SK-N-SH (cell line): ENCODE results near the gene CD300A. TPM values are rescaled to one million over a fixed set of nuclear protein-coding genes. Genes with fewer than 3 reads are reported as not detected.

Experiments used
- CTCF ChIA-PET: fragments of 300-600, 350-600 bp; formaldehyde crosslinking; extraction: SDS; loops from one replicate; lab custom pipeline; 2021; lab: Yijun Ruan, JAX
- POLR2A ChIA-PET: fragments of 350-600 bp; sonication (Branson Sonifier 250); formaldehyde crosslinking; extraction: SDS; loops from one replicate; lab custom pipeline; 2020; ENCODE audit warnings: antibody characterized with exemption, inconsistent platforms; lab: Yijun Ruan, JAX
- DNase-seq: peaks from one replicate; pipeline ENCODE4 v3.0.0; 2012
- H2AFZ ChIP-seq: fragments of 200-600 bp; sonication (generic); 2 replicates; pipeline ENCODE4 v1.8.1; 2016; ENCODE audit warnings: antibody characterized with exemption, mild to moderate bottlenecking, low read depth
- H3F3A ChIP-seq: fragments of 200-600 bp; sonication (generic); replicated peaks from 2 replicates; pipeline ENCODE3; 2016; ENCODE audit warnings: antibody characterized with exemption, mild to moderate bottlenecking; ENCODE audit not compliant: insufficient read depth
- H3K27ac ChIP-seq, 2 experiments: fragments of 200-500 bp in 1 of 2; fragments of 200-600 bp in 1 of 2; sonication (Bioruptor generic) in 1 of 2; sonication (generic), shearing (Covaris generic) in 1 of 2; 2 replicates each; pipeline versions ENCODE4 v1.5.1 to v1.6.1; 2014 to 2016; ENCODE audit warnings: low read depth in 2 of 2, inconsistent platforms in 1 of 2, low read length in 1 of 2, mild to moderate bottlenecking in 1 of 2, mixed read lengths in 1 of 2
- H3K27me3 ChIP-seq: fragments of 200-600 bp; sonication (generic), shearing (Covaris generic); 2 replicates; pipeline ENCODE4 v1.6.1; 2016; ENCODE audit warnings: mixed run types; ENCODE audit not compliant: insufficient read depth
- H3K36me3 ChIP-seq, 2 experiments: fragments of 200-500 bp in 1 of 2; fragments of 200-600 bp in 1 of 2; sonication (Bioruptor generic) in 1 of 2; sonication (generic) in 1 of 2; replicated peaks in 1 of 2; 2 replicates each; pipeline versions ENCODE3 to v1.5.1; 2014 to 2016; ENCODE audit warnings: low read length in 1 of 2, mild to moderate bottlenecking in 1 of 2; ENCODE audit not compliant: insufficient read depth in 2 of 2, control insufficient read depth in 1 of 2
- H3K4me1 ChIP-seq, 2 experiments: fragments of 200-500 bp in 1 of 2; fragments of 200-600 bp in 1 of 2; sonication (Bioruptor generic) in 1 of 2; sonication (generic), shearing (Covaris generic) in 1 of 2; 2 replicates each; pipeline versions ENCODE4 v1.5.1 to v1.6.1; 2014 to 2016; ENCODE audit warnings: low read depth in 1 of 2, low read length in 1 of 2, mixed run types in 1 of 2; ENCODE audit not compliant: insufficient read depth in 2 of 2, control insufficient read depth in 1 of 2
- H3K4me2 ChIP-seq: fragments of 200-600 bp; sonication (generic), shearing (Covaris generic); 2 replicates; pipeline ENCODE4 v1.6.1; 2017; ENCODE audit warnings: mixed run types
- H3K4me3 ChIP-seq, 2 experiments: fragments of 200-500 bp in 1 of 2; fragments of 200-600 bp in 1 of 2; sonication (Bioruptor generic) in 1 of 2; sonication (generic), shearing (Covaris generic) in 1 of 2; 2 replicates each; pipeline versions ENCODE4 v1.5.1 to v1.8.1; 2014 to 2016; ENCODE audit warnings: low read depth in 2 of 2, inconsistent platforms in 1 of 2, low read length in 1 of 2, mild to moderate bottlenecking in 1 of 2, mixed read lengths in 1 of 2, moderate library complexity in 1 of 2
- H3K79me2 ChIP-seq: fragments of 200-600 bp; sonication (generic); 2 replicates; pipeline ENCODE4 v1.8.1; 2017; ENCODE audit warnings: mild to moderate bottlenecking; ENCODE audit not compliant: insufficient read depth
- H3K9ac ChIP-seq: fragments of 200-600 bp; sonication (generic); 2 replicates; pipeline ENCODE4 v1.6.1; 2017; ENCODE audit warnings: mixed run types
- H3K9me2 ChIP-seq: fragments of 200-600 bp; sonication (generic); 2 replicates; pipeline ENCODE4 v1.6.1; 2017; ENCODE audit warnings: mixed run types
- H3K9me3 ChIP-seq: fragments of 200-600 bp; sonication (generic); 2 replicates; pipeline ENCODE4 v1.6.1; 2017; ENCODE audit warnings: mixed run types, mild to moderate bottlenecking, moderate library complexity
- H4K20me1 ChIP-seq: fragments of 200-600 bp; sonication (generic); 2 replicates; pipeline ENCODE4 v1.6.1; 2017; ENCODE audit warnings: mild to moderate bottlenecking, mixed run types; ENCODE audit not compliant: insufficient read depth
- POLR2AphosphoS5 ChIP-seq: IDR thresholded peaks from 2 replicates; pipeline ENCODE4 v1.6.1; 2012; ENCODE audit warnings: low read depth, low read length
- RAD21 ChIP-seq: IDR thresholded peaks from 2 replicates; pipeline ENCODE4 v1.6.1; 2012; ENCODE audit warnings: mild to moderate bottlenecking, low read length
- SMC3 ChIP-seq: IDR thresholded peaks from 2 replicates; pipeline ENCODE4 v1.6.1; 2012; ENCODE audit warnings: low read depth, low read length, improper control_type of control experiment
- TCF12 ChIP-seq: IDR thresholded peaks from 2 replicates; pipeline ENCODE4 v1.4.0; 2012
- WGBS: methylation state at CpG from one replicate; pipeline ENCODE4 v1.1.6; 2017; ENCODE audit warnings: low lambda C conversion rate; 5-methylcytosine and 5-hydroxymethylcytosine counted together
- polyA plus RNA-seq, 3 experiments: library from polyadenylated mRNA; depleted of rRNA; stranded (reverse); fragments of >200 nt; gene quantifications; 2 replicates each; pipeline ENCODE4 v1.2.3, GENCODE V29; 2012
- TF ChIP-seq, protein P1 (sequence below): IDR thresholded peaks from 2 replicates; pipeline ENCODE4 v1.4.0; 2012; ENCODE audit warnings: low read depth, borderline replicate concordance
- TF ChIP-seq, protein P2 (sequence below): fragments of 200-600 bp; sonication (generic); IDR thresholded peaks from 2 replicates; pipeline ENCODE4 v1.6.1; 2017; ENCODE audit warnings: antibody characterized with exemption, mild to moderate bottlenecking, moderate library complexity

Gene CD300A
- polyA plus RNA-seq, 1 of the 3 experiments (the other 2 are of a cell fraction) = not detected

DNA sequence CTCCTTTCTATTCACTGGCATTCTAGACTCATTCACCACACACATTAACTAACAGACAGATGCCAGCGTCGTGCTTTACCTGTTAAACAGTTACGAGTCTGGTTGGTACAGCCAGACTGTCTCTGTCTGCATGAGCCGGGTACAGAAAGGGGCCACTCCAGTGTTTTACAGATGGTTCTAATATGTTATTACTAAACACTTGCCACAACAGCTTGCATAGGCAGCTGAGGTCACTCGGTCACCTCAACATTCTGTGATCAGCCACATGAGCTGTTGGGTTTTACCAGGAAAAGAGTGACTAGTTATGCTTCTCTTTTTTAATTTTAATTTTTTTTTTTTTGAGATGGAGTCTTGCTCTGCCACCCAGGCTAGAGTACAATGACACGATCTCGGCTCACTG is 25.2 kb downstream of the CD300A start:
- no peak for TF ChIP-seq TCF12
- TF ChIP-seq, protein P1, sequence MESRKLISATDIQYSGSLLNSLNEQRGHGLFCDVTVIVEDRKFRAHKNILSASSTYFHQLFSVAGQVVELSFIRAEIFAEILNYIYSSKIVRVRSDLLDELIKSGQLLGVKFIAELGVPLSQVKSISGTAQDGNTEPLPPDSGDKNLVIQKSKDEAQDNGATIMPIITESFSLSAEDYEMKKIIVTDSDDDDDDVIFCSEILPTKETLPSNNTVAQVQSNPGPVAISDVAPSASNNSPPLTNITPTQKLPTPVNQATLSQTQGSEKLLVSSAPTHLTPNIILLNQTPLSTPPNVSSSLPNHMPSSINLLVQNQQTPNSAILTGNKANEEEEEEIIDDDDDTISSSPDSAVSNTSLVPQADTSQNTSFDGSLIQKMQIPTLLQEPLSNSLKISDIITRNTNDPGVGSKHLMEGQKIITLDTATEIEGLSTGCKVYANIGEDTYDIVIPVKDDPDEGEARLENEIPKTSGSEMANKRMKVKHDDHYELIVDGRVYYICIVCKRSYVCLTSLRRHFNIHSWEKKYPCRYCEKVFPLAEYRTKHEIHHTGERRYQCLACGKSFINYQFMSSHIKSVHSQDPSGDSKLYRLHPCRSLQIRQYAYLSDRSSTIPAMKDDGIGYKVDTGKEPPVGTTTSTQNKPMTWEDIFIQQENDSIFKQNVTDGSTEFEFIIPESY = no peak
- POLR2A ChIA-PET = no interaction called here
- H3K27ac ChIP-seq = no peak overlapping the region
- no peak overlapping the region for H2AFZ ChIP-seq
- WGBS = 30% methylated on average over 7 of the region's 7 CpGs
- H3K36me3 ChIP-seq = no peaks in the 10 kb centered on the region
- no peaks in the 10 kb centered on the region for H4K20me1 ChIP-seq
- no peak overlapping the region for H3K4me2 ChIP-seq
- no peaks in the 10 kb centered on the region for H3F3A ChIP-seq
- CTCF ChIA-PET = interaction anchor here (0.6 to 8.8 kb wide), 10 partner anchors 9 to 202 kb away, joined by 3 to 85 read pairs (median 4); partner anchors contain the start of gene GPR142
- no peak overlapping the region for H3K9ac ChIP-seq
- no peaks in the 10 kb centered on the region for H3K9me2 ChIP-seq
- no peaks in the 10 kb centered on the region; the same call in 1 of the 2 replicates for H3K9me3 ChIP-seq
- H3K4me1 ChIP-seq = no peaks in the 10 kb centered on the region
- no peak overlapping the region for H3K4me3 ChIP-seq
- DNase-seq = no peak
- H3K79me2 ChIP-seq = no peaks in the 10 kb centered on the region
- no peaks in the 10 kb centered on the region for H3K27me3 ChIP-seq

- no peaks in the 10 kb centered on the region for H4K20me1 ChIP-seq
- H3F3A ChIP-seq = no peaks in the 10 kb centered on the region
- H3K4me1 ChIP-seq = no peaks in the 10 kb centered on the region
- no peaks in the 10 kb centered on the region for H3K9me2 ChIP-seq
- no peak overlapping the region; a peak in 1 of 4 replicates for H3K4me3 ChIP-seq
- no peak overlapping the region for H3K9ac ChIP-seq
- CTCF ChIA-PET = interaction anchor here (0.6 to 8.8 kb wide), 25 partner anchors 9 to 192 kb away, joined by 3 to 85 read pairs (median 5); partner anchors contain the start of genes BTBD17, CD300C and GPR142
- no peak overlapping the region for H2AFZ ChIP-seq
- H3K27ac ChIP-seq = no peak overlapping the region
- H3K36me3 ChIP-seq = no peaks in the 10 kb centered on the region
- peak; percentile 81 for DNase-seq
- peaks cover 2% of the 10 kb centered on the region; the same call in 1 of the 2 replicates for H3K9me3 ChIP-seq
- no peak overlapping the region for H3K4me2 ChIP-seq
- H3K79me2 ChIP-seq = no peaks in the 10 kb centered on the region
- H3K27me3 ChIP-seq = no peaks in the 10 kb centered on the region
- 34% methylated on average over 11 of the region's 11 CpGs for WGBS
- POLR2A ChIA-PET = no interaction called here
- no peak for TF ChIP-seq POLR2AphosphoS5
- TF ChIP-seq SMC3 = peak; percentile 79
- peak; percentile 94 for TF ChIP-seq RAD21
- TF ChIP-seq, protein P2, sequence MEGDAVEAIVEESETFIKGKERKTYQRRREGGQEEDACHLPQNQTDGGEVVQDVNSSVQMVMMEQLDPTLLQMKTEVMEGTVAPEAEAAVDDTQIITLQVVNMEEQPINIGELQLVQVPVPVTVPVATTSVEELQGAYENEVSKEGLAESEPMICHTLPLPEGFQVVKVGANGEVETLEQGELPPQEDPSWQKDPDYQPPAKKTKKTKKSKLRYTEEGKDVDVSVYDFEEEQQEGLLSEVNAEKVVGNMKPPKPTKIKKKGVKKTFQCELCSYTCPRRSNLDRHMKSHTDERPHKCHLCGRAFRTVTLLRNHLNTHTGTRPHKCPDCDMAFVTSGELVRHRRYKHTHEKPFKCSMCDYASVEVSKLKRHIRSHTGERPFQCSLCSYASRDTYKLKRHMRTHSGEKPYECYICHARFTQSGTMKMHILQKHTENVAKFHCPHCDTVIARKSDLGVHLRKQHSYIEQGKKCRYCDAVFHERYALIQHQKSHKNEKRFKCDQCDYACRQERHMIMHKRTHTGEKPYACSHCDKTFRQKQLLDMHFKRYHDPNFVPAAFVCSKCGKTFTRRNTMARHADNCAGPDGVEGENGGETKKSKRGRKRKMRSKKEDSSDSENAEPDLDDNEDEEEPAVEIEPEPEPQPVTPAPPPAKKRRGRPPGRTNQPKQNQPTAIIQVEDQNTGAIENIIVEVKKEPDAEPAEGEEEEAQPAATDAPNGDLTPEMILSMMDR = peak; percentile 74
Measured at GRCh38 chr17:74493331-74493833, 26.9 kb downstream of the CD300A start.

- H4K20me1 ChIP-seq = no peaks in the 10 kb centered on the region
- ChIA-PET POLR2A (no interaction called here), CTCF (interaction anchor here (1.3 to 8.8 kb wide), 7 partner anchors 30 to 129 kb away, joined by 3 to 85 read pairs (median 8); partner anchors contain the start of gene GPR142)
- no peaks in the 10 kb centered on the region for H3F3A ChIP-seq
- H3K4me2 ChIP-seq = no peak overlapping the region
- H2AFZ ChIP-seq = no peak overlapping the region
- DNase-seq = no peak
- H3K4me3 ChIP-seq = no peak overlapping the region
- H3K79me2 ChIP-seq = no peaks in the 10 kb centered on the region
- no peaks in the 10 kb centered on the region for H3K36me3 ChIP-seq
- TF ChIP-seq SMC3 (no peak), RAD21 (no peak)
- TF ChIP-seq, protein P1 = no peak
- H3K9ac ChIP-seq = no peak overlapping the region
- H3K27ac ChIP-seq = no peak overlapping the region
- H3K27me3 ChIP-seq = no peaks in the 10 kb centered on the region
- H3K9me2 ChIP-seq = no peaks in the 10 kb centered on the region
- H3K9me3 ChIP-seq = peaks cover 2% of the 10 kb centered on the region; the same call in 1 of the 2 replicates
- 23% methylated on average over 5 of the region's 5 CpGs for WGBS
- H3K4me1 ChIP-seq = no peaks in the 10 kb centered on the region
Measured at GRCh38 chr17:74497471-74497870, 31.0 kb downstream of the CD300A start.
